Tongue (tissue), 2 donors: ENCODE measurements around the gene CPO. TPM values are rescaled to one million over a fixed set of nuclear protein-coding genes. Genes with fewer than 3 reads are reported as not detected.
A peak's percentile ranks its signal among the peaks of the same experiment; 100 is the strongest.

Experiments
- DNase-seq: peaks from one replicate; pipeline ENCODE4 v3.0.0-alpha.2; 2015
- total RNA-seq: library from RNA; depleted of rRNA; stranded (reverse); fragments of >200 nt; gene quantifications from one replicate; pipeline ENCODE4 v1.2.3, GENCODE V29; 2014

The CPO gene
- total RNA-seq, 1 donor from 2014 or later = 1.6 TPM

GRCh38 chr2:206974551-206974950 lies 35.2 kb downstream of the CPO start:
- no peak for DNase-seq

GRCh38 chr2:206978746-206979145 lies 39.4 kb downstream of the CPO start:
- DNase-seq = no peak

GRCh38 chr2:206979365-206979764 lies 40.0 kb downstream of the CPO start:
- DNase-seq = no peak

GRCh38 chr2:206979922-206980321 lies 40.6 kb downstream of the CPO start:
- no peak for DNase-seq

GRCh38 chr2:206980413-206980812 lies 41.1 kb downstream of the CPO start:
- DNase-seq = no peak

DNA sequence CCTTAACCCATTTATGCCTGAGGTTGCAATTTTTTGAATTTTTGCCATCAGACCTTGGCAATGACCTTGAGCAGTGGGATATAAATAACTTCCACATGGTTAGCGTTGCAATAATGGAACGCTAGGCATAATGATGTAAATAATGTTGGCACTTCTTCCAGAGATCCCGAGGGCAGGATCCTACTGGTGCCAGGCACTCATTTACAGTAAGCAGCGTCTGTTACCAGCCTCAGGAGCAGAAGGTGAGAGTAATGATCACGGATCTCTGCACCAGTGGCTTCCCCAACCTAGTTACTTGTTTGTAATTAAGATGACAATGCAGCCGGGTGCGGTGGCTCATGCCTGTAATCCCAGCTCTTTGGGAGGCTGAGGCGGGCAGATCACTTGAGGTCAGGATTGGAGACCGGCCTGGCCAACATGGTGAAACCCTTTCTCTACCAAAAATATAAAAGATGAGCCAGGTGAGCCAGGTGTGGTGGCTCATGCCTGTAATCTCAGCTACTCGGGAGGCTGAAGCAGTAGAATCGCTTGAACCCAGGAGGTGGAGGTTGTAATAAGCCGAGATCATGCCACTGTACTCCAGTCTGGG lies 41.9 kb downstream of the CPO start:
- no peak for DNase-seq

DNA sequence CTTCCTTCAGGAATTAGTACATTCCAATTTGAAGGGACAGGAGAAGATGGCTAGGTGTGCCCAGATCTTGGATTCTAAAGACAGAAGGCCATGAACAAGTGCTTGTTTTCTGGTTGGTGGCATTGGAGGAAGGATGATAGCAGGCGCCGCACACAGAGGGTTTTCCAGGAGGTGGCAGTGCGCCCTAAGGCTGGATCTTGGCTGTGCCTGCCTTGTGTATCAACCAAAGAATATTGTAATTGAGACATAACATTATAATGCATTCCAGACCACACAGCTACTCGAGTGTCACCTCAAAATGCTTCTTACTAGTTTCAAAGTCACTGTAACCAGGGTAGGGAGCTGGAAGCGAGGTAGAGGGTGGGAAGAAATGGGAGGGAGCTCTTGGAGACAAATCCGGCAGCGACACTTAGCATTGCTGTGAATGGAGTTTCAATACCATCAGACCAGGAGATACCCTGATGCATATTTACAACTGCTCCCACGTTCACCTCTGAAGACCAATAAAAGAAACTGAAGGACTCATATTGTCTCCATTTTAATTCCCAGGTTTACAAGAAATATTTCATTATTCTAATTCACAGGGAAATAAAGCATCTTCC lies 42.5 kb downstream of the CPO start:
- peak; percentile 86 for DNase-seq

- no peak for DNase-seq
These were observed 43.1 kb downstream of the CPO start for GRCh38 chr2:206982360-206982955.

DNA sequence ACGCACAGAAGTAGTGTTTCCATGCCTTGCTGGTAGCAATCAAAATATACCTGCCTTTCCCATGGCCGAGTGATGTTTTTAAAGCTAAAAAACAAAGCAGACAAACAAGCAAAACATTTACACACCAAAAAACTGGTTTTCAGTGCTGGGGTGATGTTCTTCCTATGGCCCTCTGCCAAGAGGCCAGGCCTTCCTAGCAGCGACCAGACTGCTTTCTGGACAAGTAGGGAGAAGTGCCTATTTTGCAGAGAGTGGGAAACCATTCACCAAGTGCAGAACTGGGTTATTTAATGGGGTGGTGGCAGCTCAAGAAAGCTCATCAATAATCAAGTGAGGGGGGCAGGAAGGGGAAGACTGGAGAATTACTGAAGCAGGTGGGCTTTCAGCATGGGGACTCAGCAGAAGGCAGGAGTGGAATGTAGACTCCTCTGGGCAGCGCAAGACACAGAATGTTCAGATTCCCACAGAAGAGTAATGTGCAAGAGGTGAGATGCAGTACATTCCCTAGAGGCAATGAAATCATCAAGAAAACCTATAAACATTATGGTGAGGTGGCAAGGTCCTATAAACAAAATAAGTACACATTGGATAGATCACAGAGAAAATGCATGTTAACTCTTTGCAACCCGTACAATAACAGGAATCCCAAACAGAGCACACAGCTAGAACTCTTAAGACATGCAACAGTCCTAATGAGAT lies 44.0 kb downstream of the CPO start:
- DNase-seq = no peak

GRCh38 chr2:206984206-206984605 lies 44.9 kb downstream of the CPO start:
- DNase-seq = no peak

GRCh38 chr2:206986943-206987342 lies 47.6 kb downstream of the CPO start:
- DNase-seq = no peak

DNA sequence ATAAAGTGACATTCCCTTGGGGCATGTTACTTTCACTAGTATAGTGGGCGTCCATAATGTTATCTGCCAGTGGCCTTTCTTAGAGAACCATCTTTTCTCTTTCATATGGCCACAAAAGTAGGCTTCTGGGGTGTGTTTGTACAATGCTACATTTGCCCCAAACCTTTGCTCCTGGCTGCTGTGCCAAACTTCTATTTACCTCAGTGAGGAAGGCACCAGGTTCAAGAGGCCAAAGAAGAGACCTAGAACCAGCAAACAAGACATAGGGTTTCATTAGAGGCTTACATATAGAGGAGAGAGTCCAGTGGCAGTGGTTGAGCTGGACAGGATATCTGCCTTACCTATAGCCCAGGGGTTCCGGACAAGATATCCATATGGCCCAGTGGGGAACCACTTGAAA lies 48.5 kb downstream of the CPO start:
- DNase-seq = no peak

GRCh38 chr2:206988884-206989283 lies 49.6 kb downstream of the CPO start:
- DNase-seq = no peak

DNA sequence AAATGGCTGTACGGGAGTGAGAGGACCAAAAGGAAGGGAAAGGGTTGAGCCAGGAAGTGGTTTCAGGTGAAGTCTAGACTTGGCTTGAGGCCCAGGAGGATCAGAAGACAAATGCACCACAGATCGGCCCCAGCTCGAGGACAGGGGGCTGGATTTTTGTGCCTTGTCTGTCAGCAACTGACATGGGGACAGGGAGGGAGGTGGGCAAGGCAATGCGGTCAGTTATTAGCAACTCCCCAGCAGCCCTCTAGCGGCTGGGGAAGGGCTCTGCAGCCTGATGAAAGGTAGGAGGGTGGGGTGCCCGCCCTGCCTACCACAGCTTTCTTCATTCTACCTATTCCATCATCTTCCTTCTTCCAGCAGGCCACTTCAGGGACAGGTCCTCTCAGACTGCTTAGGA lies 50.0 kb downstream of the CPO start:
- no peak for DNase-seq

GRCh38 chr2:206990360-206990759 lies 51.0 kb downstream of the CPO start:
- DNase-seq = no peak

DNA sequence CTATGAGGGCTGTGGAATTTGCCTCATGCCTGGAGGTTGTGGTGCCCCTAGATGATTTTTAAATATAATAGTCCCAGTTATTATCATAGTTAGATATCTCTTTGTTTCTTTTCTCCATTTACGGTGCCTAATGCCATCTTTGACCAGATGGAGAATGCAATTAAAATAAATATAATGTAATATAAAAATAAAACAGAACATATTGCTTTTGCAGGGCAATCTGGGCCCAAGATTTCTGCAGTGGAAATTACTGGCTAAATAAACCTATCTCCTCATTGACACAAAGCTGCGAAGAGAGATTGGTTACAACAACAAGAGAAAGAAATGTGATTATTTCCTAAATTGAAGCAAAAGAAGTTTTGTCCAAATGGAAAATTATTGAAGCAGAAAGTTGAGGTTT lies 51.8 kb downstream of the CPO start:
- DNase-seq = no peak

GRCh38 chr2:206993396-206993911 lies 54.1 kb downstream of the CPO start:
- DNase-seq = no peak

DNA sequence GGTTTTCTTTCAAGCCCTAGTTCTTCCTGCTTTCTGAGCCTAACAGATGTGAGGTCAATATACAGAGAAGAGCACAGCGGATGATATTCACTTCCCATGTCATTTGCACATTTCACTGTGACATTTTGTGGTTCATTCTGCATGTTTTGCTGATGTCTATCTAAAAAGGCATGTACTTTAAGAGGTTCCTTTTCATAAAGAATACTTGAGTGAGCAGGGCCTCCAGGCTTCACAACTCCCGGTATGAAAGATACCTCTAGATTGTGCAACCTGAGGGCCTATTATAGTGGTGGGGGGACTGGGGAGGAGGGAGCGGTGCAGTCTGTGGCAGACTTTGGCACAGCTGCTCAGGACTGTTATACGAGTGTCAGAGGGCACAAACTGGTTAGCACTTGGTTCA lies 54.6 kb downstream of the CPO start:
- no peak for DNase-seq

GRCh38 chr2:206996556-206997065 lies 57.3 kb downstream of the CPO start:
- no peak for DNase-seq

DNA sequence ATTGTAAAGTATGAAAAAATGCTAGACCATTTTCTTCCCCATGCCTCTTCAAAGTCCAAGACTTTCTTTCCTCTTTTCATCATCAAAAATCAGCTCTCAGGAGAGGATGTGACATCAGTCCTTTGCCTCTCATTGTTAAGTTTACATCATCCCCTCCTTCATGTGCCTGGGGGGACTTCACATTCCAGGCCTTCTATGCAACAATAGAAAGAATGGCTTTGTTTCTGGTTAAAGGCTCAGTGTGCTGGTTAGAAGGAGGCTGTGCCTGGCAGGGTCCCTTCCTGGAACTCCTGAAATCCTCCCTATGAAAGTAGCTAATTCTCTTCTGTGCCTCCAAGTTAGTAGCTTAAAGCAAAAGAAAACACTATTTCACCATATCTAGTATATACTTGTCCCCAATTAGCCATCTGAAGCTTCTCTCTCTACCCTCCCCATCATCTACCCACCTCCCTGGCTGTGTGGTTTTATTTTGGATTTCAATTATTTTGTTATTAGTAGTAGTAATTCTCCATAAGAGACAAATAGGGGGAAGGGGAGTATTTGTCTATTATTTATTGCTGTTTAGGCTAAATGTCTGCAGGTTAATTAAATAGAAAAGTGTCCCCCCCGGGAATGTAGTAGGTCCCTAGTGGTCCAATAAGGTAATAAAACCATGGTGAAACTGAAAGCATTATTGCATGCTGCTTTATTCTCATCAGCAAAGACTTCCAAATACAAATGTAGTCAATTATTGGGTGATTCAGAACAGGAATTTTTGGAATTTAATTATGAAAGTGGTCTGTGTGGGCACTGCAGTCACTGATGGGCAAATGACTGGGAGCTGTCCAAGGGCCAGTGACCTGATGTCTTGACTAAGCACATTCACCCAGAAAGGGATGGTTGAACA lies 69.0 kb downstream of the CPO start:
- DNase-seq = no peak

- DNase-seq = no peak
These were observed 73.1 kb downstream of the CPO start for GRCh38 chr2:207012461-207012860.

DNA sequence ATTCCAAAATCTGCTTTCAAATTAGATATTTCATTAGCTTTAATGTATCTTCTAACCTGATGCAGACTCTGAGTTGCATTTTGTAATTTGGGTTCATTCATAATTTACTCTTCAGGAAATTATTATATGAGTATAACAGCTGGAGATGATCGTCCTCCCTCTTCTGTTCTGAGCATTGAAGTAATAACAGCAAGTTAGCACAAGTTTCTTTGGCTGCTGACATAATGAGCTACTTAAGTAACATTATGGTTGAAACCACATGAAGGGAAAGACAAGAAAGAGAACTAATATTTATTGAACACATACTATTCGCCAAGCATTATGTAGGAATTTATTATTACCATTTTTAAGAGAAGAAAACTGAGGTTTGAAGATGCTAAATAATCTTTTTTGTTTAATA lies 75.1 kb downstream of the CPO start:
- DNase-seq = no peak
